Measurements from ENCODE around the gene KNCN. TPM values are rescaled to one million over a fixed set of nuclear protein-coding genes. Genes with fewer than 3 reads are reported as not detected.

KNCN gene
- total RNA-seq, 2 experiments from 2014 or later: not detected

DNA sequence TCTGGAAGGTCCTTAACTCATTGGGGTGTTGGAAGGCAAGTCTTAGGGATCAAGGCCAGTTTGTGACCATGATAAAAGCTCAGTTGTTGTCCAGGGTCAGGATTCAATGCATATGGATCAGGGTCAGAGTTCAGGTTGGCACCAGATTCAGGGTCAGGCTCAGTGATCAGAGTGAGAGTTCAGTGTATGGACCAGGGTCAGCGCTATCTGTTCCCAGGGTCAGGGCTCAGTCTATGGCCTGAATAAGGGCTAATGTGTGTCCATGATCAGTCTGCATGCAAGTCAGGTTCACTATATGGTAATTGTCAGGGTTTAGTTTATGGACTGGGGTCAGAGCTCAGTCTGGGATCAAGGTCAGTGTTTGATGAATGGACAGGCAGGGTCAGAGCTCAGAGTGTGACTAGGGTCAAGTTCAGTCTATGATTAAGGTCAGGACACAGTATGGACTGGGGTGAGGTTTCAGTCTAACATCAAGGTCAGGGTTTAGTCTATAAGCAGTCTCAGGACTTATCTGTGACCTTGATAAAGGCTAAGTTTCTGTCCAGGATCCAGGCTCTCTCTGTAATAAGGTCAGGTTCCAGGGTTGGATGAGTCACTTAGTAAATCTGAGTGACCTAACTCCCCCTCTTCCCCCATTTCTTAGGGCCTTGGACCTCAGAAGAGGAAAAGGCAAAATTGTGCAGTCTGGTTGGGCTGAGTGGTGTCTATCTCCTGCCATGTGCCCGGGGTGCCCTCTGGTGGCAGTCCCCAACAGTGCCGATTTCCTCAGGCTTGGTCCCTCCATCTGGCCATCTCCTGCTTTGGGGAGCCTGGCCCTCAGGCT is 23.8 kb downstream of the KNCN start:
- ChIA-PET CTCF (interaction anchor here (0.9 to 6.4 kb wide), 16 partner anchors 10 to 149 kb away, joined by 3 to 154 read pairs (median 8); partner anchors contain the start of gene DMBX1), POLR2A (interaction anchor here (0.7 kb wide), 1 partner anchor 9 kb away, joined by 3 read pairs; no protein-coding TSS in a partner anchor)
- DNase-seq (peak; percentile 86), ATAC-seq (peak; percentile 67)
- no peaks in the 10 kb centered on the region for H3K36me3 Mint-ChIP-seq (ENCODE audit: low read depth)
- peaks cover 18% of the 10 kb centered on the region for H3K27me3 Mint-ChIP-seq (ENCODE audit: low read depth)
- H3K4me1 Mint-ChIP-seq (ENCODE audit: low read depth): peaks cover 20% of the 10 kb centered on the region
- H3K9me3 Mint-ChIP-seq (ENCODE audit: insufficient read depth): no peaks in the 10 kb centered on the region
- H3K27ac Mint-ChIP-seq: no peak overlapping the region
- H3K4me3 Mint-ChIP-seq: no peak overlapping the region

DNA sequence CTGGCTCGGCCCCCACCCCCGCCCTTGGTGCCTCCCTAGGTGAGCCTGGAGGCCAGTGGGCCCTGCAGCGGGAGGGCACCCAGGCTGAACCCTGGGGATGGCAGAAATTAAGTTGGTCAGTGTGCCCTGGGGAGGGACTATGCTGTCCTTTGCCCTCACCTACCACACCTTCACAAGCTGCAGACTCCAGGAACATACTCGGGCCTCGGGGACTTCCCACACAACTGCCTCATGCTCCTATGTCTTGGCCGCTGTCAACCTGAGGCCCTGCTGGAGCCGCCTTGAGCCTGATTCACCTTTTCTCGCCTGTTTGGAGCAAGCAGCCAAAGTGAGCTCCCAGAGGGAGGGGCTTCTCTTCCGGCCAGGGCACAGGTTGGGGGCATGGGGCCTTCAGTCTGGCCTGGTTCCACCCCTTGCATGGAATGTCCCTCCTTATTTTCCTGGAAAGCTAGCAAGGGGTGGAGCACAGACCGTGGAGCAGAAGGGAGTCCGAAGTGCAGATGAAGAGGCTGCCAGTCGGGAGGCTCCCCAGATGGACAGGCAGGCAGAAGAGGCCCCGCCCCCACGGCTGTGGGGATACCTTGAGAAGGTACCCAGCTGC is 24.7 kb downstream of the KNCN start:
- no peak overlapping the region for H3K27ac Mint-ChIP-seq
- H3K4me3 Mint-ChIP-seq: no peak overlapping the region
- no peaks in the 10 kb centered on the region for H3K9me3 Mint-ChIP-seq (ENCODE audit: insufficient read depth)
- ATAC-seq (no peak), DNase-seq (no peak)
- CTCF ChIA-PET: interaction anchor here (1.1 to 6.4 kb wide), 10 partner anchors 20 to 150 kb away, joined by 3 to 154 read pairs (median 9); partner anchors contain the start of gene DMBX1
- H3K27me3 Mint-ChIP-seq (ENCODE audit: low read depth): peaks cover 18% of the 10 kb centered on the region
- POLR2A ChIA-PET: no interaction called here
- peaks cover 29% of the 10 kb centered on the region for H3K4me1 Mint-ChIP-seq (ENCODE audit: low read depth)
- no peaks in the 10 kb centered on the region for H3K36me3 Mint-ChIP-seq (ENCODE audit: low read depth)

GRCh38 chr1:46526013-46526690 is 25.3 kb downstream of the KNCN start:
- Mint-ChIP-seq H3K36me3 (ENCODE audit: low read depth) (no peaks in the 10 kb centered on the region), H3K4me1 (ENCODE audit: low read depth) (peaks cover 33% of the 10 kb centered on the region), H3K4me3 (no peak overlapping the region), H3K27me3 (ENCODE audit: low read depth) (peaks cover 18% of the 10 kb centered on the region), H3K27ac (no peak overlapping the region), H3K9me3 (ENCODE audit: insufficient read depth) (no peaks in the 10 kb centered on the region)
- POLR2A ChIA-PET: no interaction called here
- no peak for DNase-seq
- no peak for ATAC-seq
- CTCF ChIA-PET: interaction anchor here (1.0 to 6.4 kb wide), 10 partner anchors 19 to 199 kb away, joined by 3 to 154 read pairs (median 9); partner anchors contain the start of gene DMBX1

- H3K27me3 Mint-ChIP-seq (ENCODE audit: low read depth): peaks cover 18% of the 10 kb centered on the region
- H3K9me3 Mint-ChIP-seq (ENCODE audit: insufficient read depth): no peaks in the 10 kb centered on the region
- no peak overlapping the region for H3K27ac Mint-ChIP-seq
- peaks cover 36% of the 10 kb centered on the region for H3K4me1 Mint-ChIP-seq (ENCODE audit: low read depth)
- POLR2A ChIA-PET: no interaction called here
- H3K4me3 Mint-ChIP-seq: no peak overlapping the region
- CTCF ChIA-PET: interaction anchor here (1.0 to 6.4 kb wide), 6 partner anchors 37 to 200 kb away, joined by 3 to 154 read pairs (median 24); partner anchors contain the start of gene DMBX1
- ATAC-seq: no peak
- no peaks in the 10 kb centered on the region for H3K36me3 Mint-ChIP-seq (ENCODE audit: low read depth)
- no peak for DNase-seq
These were observed 26.0 kb downstream of the KNCN start for GRCh38 chr1:46525253-46525983.

DNA sequence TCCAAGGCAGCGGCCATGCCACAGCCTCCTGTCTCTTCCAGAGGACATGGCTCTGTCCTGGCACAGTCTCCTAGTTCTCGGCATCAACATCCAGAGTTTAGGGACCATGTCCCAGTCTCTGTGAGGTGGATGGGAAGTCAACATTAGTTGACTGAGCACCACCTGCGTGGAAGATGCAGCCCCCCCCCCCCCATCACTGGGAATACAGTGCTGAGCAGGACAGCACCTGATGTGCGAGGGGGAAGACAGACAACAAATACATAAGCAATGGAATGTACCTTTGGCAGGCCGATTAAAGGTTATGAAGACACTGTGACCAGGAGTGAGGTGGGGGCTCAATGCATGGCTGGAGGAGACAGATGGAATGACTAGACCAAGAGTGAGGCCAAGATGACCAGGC is 26.6 kb downstream of the KNCN start:
- CTCF ChIA-PET: no interaction called here
- ATAC-seq (no peak), DNase-seq (no peak)
- Mint-ChIP-seq H3K9me3 (ENCODE audit: insufficient read depth) (no peaks in the 10 kb centered on the region), H3K4me1 (ENCODE audit: low read depth) (peaks cover 36% of the 10 kb centered on the region), H3K4me3 (no peak overlapping the region), H3K27ac (no peak overlapping the region), H3K36me3 (ENCODE audit: low read depth) (no peaks in the 10 kb centered on the region), H3K27me3 (ENCODE audit: low read depth) (peaks cover 18% of the 10 kb centered on the region)
- POLR2A ChIA-PET: no interaction called here

DNA sequence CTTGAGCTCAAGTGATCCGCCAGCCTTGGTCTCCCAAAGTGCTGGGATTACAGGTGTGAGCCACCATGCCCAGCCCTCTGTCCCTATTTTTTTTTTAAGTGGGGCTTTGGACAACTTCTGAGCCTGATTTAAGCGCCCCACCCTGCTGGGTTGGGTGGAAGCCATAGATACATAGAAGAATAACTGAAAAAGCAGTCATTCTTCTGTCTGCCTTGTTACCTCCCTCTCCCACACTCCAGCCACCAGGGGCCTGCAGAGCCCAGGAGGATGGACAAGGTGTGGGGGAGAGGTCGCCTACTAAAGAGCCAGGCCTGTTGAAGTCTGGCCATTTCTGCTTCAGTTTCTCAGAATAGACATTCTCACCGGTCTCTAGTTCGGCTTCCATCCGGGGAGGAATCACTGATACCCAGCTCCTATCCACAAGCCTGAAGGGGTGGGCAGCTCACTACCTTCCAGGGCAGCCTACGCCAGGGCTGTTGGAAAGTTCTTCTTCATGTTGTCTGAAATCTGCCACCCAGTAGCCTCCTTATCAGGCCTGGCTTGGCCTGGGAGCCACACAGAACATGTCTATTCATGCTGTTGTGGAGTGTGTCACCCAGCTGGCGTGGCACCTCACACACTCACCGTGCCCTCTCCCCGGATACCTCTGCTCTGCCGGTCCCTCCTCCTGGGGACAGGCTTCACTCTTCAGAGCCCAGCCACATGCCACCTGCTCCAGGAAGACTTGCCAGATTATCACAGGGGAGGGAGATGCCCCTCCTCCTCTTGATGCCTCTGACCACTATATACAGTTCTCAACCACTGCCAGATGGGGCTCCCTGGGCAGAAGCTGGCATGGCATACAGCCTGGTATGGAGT is 27.7 kb downstream of the KNCN start:
- H3K27ac Mint-ChIP-seq: no peak overlapping the region
- H3K4me1 Mint-ChIP-seq (ENCODE audit: low read depth): peaks cover 28% of the 10 kb centered on the region
- no peak overlapping the region for H3K4me3 Mint-ChIP-seq
- no peaks in the 10 kb centered on the region for H3K36me3 Mint-ChIP-seq (ENCODE audit: low read depth)
- ChIA-PET POLR2A (interaction anchor here (1.1 kb wide), 1 partner anchor 184 kb away, joined by 3 read pairs; no protein-coding TSS in a partner anchor), CTCF (interaction anchor here (0.7 to 2.0 kb wide), 7 partner anchors 9 to 640 kb away, joined by 3 to 8 read pairs (median 4); no protein-coding TSS in a partner anchor)
- no peaks in the 10 kb centered on the region for H3K9me3 Mint-ChIP-seq (ENCODE audit: insufficient read depth)
- no peak for ATAC-seq
- H3K27me3 Mint-ChIP-seq (ENCODE audit: low read depth): peaks cover 15% of the 10 kb centered on the region
- no peak for DNase-seq

GRCh38 chr1:46522969-46523320 is 28.5 kb downstream of the KNCN start:
- DNase-seq (no peak), ATAC-seq (no peak)
- H3K27ac Mint-ChIP-seq: no peak overlapping the region
- peaks cover 20% of the 10 kb centered on the region for H3K4me1 Mint-ChIP-seq (ENCODE audit: low read depth)
- no peaks in the 10 kb centered on the region for H3K9me3 Mint-ChIP-seq (ENCODE audit: insufficient read depth)
- H3K27me3 Mint-ChIP-seq (ENCODE audit: low read depth): peaks cover 19% of the 10 kb centered on the region
- no peaks in the 10 kb centered on the region for H3K36me3 Mint-ChIP-seq (ENCODE audit: low read depth)
- H3K4me3 Mint-ChIP-seq: no peak overlapping the region
- ChIA-PET CTCF (interaction anchor here (0.7 to 2.0 kb wide), 8 partner anchors 10 to 639 kb away, joined by 3 to 8 read pairs (median 4); no protein-coding TSS in a partner anchor), POLR2A (interaction anchor here (1.1 kb wide), 1 partner anchor 183 kb away, joined by 3 read pairs; no protein-coding TSS in a partner anchor)

- no peak overlapping the region for H3K4me3 Mint-ChIP-seq
- CTCF ChIA-PET: interaction anchor here (0.7 to 2.0 kb wide), 11 partner anchors 11 to 639 kb away, joined by 3 to 8 read pairs (median 5); a partner anchor contains a TSS
- H3K36me3 Mint-ChIP-seq (ENCODE audit: low read depth): no peaks in the 10 kb centered on the region
- DNase-seq (no peak), ATAC-seq (peak; percentile 52)
- no peaks in the 10 kb centered on the region for H3K9me3 Mint-ChIP-seq (ENCODE audit: insufficient read depth)
- POLR2A ChIA-PET: interaction anchor here (1.1 kb wide), 1 partner anchor 183 kb away, joined by 3 read pairs; no protein-coding TSS in a partner anchor
- H3K27me3 Mint-ChIP-seq (ENCODE audit: low read depth): peaks cover 18% of the 10 kb centered on the region
- no peak overlapping the region for H3K27ac Mint-ChIP-seq
- peaks cover 19% of the 10 kb centered on the region for H3K4me1 Mint-ChIP-seq (ENCODE audit: low read depth)
These were observed 29.1 kb downstream of the KNCN start for GRCh38 chr1:46522184-46522968.

GRCh38 chr1:46521414-46521813 is 30.0 kb downstream of the KNCN start:
- CTCF ChIA-PET: interaction anchor here (1.2 to 1.5 kb wide), 5 partner anchors 14 to 74 kb away, joined by 4 to 6 read pairs (median 5); a partner anchor contains a TSS
- H3K27ac Mint-ChIP-seq: peak overlapping the region; percentile 43

More at GRCh38 chr1:46521414-46521813, 30.0 kb downstream of the KNCN start:
- Mint-ChIP-seq H3K4me3 (no peak overlapping the region), H3K36me3 (ENCODE audit: low read depth) (no peaks in the 10 kb centered on the region), H3K4me1 (ENCODE audit: low read depth) (peaks cover 19% of the 10 kb centered on the region), H3K27me3 (ENCODE audit: low read depth) (peaks cover 24% of the 10 kb centered on the region), H3K9me3 (ENCODE audit: insufficient read depth) (no peaks in the 10 kb centered on the region)
- ATAC-seq (no peak), DNase-seq (no peak)
- POLR2A ChIA-PET: no interaction called here
